HG02763 (cell line): ENCODE measurements around the gene EEFSEC.

Source experiments
- ATAC-seq: cut with Tn5 transposase; IDR thresholded peaks from one replicate; pipeline ENCODE4 v1.9.1; 2021; ENCODE audit warnings: mild to moderate bottlenecking, moderate library complexity; ENCODE audit not compliant: unreplicated experiment

Gene EEFSEC

GRCh38 chr3:128381609-128382008, 228.3 kb downstream of the EEFSEC start:
- no peak for ATAC-seq

GRCh38 chr3:128382221-128382807, 229.0 kb downstream of the EEFSEC start:
- ATAC-seq: no peak

GRCh38 chr3:128383316-128384235, 230.3 kb downstream of the EEFSEC start:
- no peak for ATAC-seq

- ATAC-seq: no peak
Observed at GRCh38 chr3:128385080-128385832, 232.0 kb downstream of the EEFSEC start.

GRCh38 chr3:128388932-128389331, 235.7 kb downstream of the EEFSEC start:
- no peak for ATAC-seq

GRCh38 chr3:128390867-128391266, 237.6 kb downstream of the EEFSEC start:
- no peak for ATAC-seq

- no peak for ATAC-seq
Observed at GRCh38 chr3:128392021-128392420, 238.7 kb downstream of the EEFSEC start.

GRCh38 chr3:128392818-128393544, 239.7 kb downstream of the EEFSEC start:
- ATAC-seq: no peak

- ATAC-seq: no peak
Observed at GRCh38 chr3:128394033-128394432, 240.8 kb downstream of the EEFSEC start.

- no peak for ATAC-seq
Observed at GRCh38 chr3:128395046-128395445, 241.8 kb downstream of the EEFSEC start.

- ATAC-seq: no peak
Observed at GRCh38 chr3:128395500-128396162, 242.3 kb downstream of the EEFSEC start.

GRCh38 chr3:128397484-128397883, 244.2 kb downstream of the EEFSEC start:
- no peak for ATAC-seq

GRCh38 chr3:128398586-128398985, 245.3 kb downstream of the EEFSEC start:
- ATAC-seq: no peak

- no peak for ATAC-seq
Observed at GRCh38 chr3:128399221-128399915, 246.1 kb downstream of the EEFSEC start.

- no peak for ATAC-seq
Observed at GRCh38 chr3:128400671-128401070, 247.4 kb downstream of the EEFSEC start.

- ATAC-seq: no peak
Observed at GRCh38 chr3:128402319-128402718, 249.0 kb downstream of the EEFSEC start.

- no peak for ATAC-seq
Observed at GRCh38 chr3:128402998-128403397, 249.7 kb downstream of the EEFSEC start.

GRCh38 chr3:128404276-128405068, 251.2 kb downstream of the EEFSEC start:
- ATAC-seq: no peak
